ENCODE results near the gene POLR1B.

DNA sequence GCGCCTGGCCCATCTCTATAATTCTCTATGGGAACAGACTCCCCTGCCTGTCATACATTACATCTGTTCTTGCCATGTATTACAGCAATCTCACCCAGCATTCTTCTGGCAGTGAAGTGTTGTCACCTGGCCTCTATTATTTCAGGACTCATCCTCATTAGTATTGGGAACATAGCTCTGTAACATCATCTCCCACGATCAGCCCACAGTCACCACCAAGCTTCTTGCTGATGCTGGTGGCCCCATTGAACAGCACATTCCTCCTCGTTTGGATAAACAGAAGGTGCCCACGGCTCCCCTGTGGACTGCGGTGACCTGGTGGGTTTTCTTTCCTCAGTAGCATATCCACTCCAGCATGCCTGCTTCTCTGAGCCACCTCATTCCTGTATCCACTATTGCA lies 63.7 kb downstream of the POLR1B start:
- TF ChIP-seq ZNF24 (IDR thresholded peaks at IDR 0.05), result no peak
- TF ChIP-seq ZNF274 (IDR thresholded peaks at IDR 0.05; ENCODE audit: insufficient read depth, insufficient read length), result no peak
- TF ChIP-seq SMC3 (IDR thresholded peaks at IDR 0.05; ENCODE audit: borderline replicate concordance, low read length), result no peak
- TF ChIP-seq, protein P1, sequence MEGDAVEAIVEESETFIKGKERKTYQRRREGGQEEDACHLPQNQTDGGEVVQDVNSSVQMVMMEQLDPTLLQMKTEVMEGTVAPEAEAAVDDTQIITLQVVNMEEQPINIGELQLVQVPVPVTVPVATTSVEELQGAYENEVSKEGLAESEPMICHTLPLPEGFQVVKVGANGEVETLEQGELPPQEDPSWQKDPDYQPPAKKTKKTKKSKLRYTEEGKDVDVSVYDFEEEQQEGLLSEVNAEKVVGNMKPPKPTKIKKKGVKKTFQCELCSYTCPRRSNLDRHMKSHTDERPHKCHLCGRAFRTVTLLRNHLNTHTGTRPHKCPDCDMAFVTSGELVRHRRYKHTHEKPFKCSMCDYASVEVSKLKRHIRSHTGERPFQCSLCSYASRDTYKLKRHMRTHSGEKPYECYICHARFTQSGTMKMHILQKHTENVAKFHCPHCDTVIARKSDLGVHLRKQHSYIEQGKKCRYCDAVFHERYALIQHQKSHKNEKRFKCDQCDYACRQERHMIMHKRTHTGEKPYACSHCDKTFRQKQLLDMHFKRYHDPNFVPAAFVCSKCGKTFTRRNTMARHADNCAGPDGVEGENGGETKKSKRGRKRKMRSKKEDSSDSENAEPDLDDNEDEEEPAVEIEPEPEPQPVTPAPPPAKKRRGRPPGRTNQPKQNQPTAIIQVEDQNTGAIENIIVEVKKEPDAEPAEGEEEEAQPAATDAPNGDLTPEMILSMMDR (IDR thresholded peaks at IDR 0.05 in 2 of 3, conservative IDR thresholded peaks at IDR 0.05 in 1 of 3; ENCODE audit: control insufficient read depth in 2 of 3, extremely low read depth in 1 of 3, insufficient read depth in 1 of 3, low read depth in 3 of 3, low read length in 3 of 3), result no peak
- TF ChIP-seq FOXM1 (IDR thresholded peaks at IDR 0.05; ENCODE audit: low read depth, low read length), result no peak
- TF ChIP-seq, protein P2, sequence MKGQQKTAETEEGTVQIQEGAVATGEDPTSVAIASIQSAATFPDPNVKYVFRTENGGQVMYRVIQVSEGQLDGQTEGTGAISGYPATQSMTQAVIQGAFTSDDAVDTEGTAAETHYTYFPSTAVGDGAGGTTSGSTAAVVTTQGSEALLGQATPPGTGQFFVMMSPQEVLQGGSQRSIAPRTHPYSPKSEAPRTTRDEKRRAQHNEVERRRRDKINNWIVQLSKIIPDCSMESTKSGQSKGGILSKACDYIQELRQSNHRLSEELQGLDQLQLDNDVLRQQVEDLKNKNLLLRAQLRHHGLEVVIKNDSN (IDR thresholded peaks at IDR 0.05; ENCODE audit: borderline replicate concordance, extremely low read length, insufficient read depth, low read depth, low read length), result no peak
- no peak for TF ChIP-seq ESRRA (IDR thresholded peaks at IDR 0.05; ENCODE audit: low read length)
- TF ChIP-seq RAD21 (IDR thresholded peaks at IDR 0.05; ENCODE audit: insufficient read depth, low read depth, low read length), result no peak
- no peak for TF ChIP-seq POLR2A (IDR thresholded peaks at IDR 0.05; ENCODE audit: low read depth, low read length)
- TF ChIP-seq, protein P3, sequence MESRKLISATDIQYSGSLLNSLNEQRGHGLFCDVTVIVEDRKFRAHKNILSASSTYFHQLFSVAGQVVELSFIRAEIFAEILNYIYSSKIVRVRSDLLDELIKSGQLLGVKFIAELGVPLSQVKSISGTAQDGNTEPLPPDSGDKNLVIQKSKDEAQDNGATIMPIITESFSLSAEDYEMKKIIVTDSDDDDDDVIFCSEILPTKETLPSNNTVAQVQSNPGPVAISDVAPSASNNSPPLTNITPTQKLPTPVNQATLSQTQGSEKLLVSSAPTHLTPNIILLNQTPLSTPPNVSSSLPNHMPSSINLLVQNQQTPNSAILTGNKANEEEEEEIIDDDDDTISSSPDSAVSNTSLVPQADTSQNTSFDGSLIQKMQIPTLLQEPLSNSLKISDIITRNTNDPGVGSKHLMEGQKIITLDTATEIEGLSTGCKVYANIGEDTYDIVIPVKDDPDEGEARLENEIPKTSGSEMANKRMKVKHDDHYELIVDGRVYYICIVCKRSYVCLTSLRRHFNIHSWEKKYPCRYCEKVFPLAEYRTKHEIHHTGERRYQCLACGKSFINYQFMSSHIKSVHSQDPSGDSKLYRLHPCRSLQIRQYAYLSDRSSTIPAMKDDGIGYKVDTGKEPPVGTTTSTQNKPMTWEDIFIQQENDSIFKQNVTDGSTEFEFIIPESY (IDR thresholded peaks at IDR 0.05), result no peak
- no peak for TF ChIP-seq POLR2AphosphoS5 (IDR thresholded peaks at IDR 0.05; ENCODE audit: low read length)

Measured in GM12878 (cell line).